NOMO-1 (cell line): ENCODE measurements around the gene SELENBP1.
"Not testable (repeated sequence)": the region's sequence is repeated elsewhere in the genome, so short reads cannot be mapped to it uniquely, and the experiment has no call there.

Experiments used
- DNase-seq, 2 experiments: peaks; one replicate each; lab custom pipeline; 2025; ENCODE audit not compliant: unreplicated experiment in 2 of 2; lab: John Stamatoyannopoulos, UW

Gene SELENBP1

DNA sequence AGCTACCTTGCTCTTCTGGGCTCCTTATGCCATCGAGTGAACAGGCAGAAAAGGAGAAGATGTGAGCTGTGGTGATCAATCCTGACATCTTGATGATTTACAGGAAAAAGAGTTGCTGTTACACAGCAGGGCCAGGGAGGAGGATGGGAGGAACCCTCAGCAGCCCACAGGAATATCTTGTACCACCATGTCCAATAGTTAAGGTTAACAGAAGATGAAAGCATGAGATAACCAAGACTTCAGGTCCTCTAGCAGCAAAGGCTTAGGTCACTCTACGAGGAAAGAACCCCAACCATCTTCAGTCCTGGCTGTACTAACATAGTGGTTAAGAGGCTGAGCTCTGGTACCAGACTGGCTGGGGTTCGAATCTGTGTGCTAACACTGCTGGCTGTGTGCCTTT, 12.1 kb upstream of the SELENBP1 start:
- no peak for DNase-seq

DNA sequence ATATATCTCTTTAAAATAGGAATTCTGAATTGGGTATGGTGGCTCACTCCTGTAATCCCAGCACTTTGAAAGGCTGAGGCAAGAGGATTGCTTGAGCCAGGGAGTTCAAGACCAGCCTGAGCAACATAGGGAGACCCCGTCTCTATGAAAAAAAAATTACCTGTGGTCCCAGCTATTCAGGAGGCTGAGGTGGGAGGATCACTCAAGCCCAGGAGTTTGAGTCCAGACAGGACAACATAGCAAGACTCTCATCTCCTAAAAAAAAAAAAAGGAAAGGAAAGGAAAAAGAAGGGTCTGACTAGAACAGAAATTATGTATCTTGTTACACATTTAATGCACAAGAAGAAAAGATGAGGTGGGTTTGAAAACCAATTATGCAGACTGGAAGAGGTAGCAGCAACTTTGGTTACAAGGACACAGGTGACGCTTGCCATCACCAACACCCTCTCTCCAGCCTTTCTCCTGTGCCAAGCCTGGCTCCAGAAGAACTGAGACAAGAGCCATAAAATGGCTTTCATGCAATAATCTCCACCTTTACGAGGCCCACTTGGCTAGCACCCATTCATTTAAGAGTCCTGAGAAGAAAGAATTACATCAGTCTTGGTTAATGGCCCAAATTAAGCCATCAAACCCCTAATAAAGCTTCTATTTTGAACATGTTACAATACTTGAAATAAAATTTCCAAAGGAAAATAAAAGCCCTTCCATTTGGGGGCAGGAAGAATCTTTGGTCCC, 4.8 kb upstream of the SELENBP1 start:
- no peak for DNase-seq

DNA sequence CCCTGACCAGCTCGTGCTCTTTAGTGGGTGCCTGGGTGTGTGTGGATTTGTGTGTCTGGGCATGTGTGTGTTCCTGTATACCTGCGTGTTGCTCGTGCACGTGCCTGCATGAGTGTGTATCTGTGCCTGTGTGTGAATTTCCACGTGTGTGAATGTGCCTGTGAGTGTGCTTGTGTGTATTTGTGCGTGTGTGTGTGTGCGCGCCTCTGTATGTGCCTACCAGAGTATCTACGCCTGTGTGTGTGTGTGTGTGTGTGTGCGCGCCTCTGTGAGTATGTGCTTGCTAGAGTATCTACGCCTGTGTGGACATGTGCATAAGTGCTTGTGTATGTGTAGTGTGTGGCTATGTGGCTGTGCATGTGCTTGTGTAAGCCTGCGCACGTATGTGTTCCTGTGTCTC, 691 bp upstream of the SELENBP1 start:
- no peak for DNase-seq

DNA sequence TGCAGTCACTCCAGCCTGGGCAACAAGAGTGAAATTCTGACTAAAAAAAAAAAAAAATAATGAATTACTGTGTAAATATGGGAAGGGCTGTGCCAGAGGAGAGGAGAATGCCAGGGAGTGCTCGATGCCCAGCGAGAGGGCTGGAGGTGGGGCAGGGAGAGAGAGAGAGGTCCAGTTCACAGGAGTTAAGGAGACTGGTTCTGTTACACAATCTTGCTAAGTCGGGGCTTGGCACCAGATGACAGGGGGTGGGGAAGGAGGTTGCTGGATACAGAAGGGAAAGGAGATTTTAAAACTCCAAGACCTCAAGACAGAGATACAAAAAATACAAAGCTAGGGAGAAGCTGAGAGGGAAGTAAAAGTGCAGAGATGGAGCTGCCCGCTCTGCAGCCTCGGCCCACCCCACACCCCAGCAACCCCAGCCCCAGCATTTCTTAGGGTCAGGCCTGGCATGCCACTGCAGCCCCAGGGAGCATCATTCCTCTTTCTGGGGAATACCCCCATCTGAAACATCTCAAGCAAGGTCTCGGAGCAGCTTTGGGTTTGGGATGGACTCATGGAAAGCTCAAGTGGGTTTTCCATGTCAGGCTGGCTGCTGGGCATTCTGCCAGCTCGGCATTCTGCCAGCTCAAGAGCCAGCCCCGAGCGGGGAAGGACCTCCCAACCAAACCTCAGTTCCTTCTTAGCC, 991 bp downstream of the SELENBP1 start:
- DNase-seq = no peak

DNA sequence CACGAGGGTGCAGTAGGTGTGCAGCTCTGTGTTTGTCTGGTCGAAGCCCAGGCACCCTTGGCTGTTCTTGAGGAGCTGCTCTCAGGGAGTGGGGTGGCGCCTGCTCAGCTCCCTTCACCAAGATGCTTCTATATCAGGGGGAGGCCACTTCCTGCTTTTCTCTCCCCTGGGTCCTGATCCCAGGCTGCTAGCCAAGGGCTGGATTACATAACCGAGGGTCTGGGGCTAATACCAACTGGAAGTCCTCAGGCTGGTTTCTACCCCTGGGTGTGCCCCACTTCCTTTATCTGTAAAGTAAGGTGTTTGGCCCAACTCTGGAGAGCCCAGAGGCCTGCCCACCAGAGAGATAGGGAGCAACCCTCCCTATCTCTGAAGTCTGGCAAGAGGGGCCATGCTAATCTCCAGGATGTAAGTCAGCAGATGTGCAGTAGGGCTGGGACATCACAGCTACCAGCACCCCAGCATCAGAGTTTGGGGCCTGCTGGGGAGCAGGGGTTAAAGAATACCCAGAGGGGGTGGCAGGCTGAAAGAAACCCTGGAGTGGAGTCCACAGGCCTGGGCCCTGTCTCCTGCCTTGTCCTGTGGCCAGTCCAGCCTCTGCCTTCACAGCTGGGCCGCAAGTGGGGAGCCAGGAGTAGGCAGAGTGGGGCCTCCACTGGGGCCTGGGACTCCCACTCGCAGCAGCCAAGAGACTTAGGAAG, 2.1 kb downstream of the SELENBP1 start:
- DNase-seq = peak; percentile 17 to 48

DNA sequence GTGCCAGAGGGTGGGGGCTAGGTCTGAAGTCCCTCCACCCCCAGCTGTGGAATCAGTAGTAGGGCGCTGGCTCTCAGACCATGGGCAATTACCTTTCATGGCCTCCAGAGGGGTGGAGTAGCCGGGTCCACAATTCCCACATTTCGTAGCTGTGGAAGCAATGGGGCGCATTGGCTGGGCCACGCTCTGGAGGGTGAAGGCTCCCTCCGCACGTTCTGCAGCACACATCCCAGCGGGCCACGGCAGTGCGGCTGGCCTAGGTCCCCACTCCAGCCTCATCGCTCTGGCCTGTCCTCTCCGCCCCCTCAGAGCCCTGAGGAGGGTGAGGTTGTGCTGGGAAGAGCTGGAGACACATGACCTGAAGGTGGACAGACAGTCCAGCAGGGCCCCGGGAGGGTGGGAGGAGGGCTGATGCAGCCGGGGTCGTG, 2.9 kb downstream of the SELENBP1 start:
- DNase-seq = no peak

DNA sequence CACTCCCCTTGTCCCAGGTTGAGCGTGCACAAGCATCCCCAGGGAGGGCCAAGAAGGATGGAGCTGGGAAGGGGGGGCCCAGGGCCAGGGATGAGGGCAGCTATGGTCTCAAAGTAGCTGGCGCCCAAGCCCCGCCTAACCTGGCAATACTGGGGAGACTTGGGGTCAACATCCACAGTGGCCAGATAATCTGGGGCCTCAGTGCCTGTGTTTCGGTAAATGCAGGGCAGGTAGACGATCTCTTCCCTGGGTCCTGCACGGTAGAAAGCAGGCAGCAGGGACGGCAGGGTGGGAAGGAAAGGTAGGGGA, 3.2 kb downstream of the SELENBP1 start:
- DNase-seq = no peak

DNA sequence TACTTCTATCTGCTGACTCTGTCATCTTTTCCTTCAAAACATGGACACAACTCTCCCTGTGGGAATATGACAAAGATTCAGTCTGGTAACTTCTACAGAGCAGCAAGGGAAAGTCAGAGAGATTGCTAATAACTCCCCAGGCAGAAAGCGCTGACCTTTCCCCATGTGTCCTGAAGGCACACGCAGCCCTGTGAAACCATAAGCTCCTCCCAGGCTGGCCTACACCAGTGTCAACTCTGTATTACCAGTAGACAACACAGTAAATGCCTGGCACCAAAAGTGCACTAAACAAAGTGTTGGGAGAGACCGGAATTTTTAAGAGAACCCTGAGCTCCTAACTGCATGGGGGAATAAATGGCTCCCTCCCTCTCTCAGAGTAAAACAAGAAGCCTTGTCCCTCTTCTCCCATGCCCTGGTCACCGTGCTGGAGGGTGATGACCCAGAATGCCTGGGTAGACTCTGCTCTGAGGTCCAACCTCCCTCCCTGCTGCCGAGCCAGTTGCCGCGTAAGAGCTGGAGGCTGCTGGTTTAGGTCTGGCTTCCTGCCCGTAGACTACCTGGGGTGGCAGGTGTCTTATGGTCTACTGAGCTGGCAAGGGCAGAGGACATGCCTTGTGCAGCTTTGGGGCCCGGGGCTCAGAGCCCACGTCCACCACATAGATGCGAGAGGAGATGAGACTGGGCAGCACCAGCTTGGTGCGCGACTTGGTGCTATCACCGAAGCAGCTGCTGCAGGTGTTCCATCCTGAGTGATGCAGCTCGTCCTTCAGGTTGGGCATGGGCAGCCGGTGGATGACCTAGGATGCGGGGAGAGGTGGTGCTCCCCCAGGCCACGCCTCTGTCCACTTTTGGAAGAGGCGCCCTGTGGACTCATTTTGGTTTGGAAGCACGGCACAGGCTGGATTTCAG, 3.9 kb downstream of the SELENBP1 start:
- DNase-seq = no peak

DNA sequence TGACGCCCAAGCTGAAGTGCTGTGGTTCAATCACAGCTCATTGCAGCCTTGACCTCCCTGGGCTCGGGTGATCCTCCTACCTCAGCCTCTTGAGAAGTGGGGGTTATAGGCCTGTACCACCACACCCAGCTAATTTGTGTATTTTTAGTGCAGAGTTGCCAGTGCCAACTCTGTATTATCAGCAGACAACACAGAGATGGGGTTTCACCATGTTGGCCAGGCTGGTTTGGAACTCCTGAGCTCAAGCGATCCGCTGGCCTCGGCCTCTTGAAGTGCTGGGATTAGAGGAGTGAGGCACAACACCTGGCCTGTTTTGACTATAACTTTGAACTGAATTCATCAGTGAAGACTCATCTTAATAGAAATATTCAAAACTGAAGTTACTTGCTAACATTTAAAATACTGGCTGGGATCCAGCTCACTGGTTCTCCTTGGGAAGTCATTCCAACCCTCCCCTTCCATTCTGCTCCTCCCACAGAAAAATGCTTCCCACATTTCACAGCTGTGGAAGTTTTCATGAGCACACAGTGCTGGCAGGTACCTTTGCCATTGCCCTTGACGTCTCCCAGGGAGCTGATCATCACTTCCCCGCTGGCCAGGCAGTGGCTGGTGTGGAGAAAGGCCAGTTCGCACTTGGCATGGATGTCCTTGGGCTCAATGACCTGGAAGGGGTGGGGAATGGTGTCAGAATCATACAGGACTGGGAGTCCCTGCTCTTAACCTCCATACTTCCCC, 4.7 kb downstream of the SELENBP1 start:
- DNase-seq = no peak

DNA sequence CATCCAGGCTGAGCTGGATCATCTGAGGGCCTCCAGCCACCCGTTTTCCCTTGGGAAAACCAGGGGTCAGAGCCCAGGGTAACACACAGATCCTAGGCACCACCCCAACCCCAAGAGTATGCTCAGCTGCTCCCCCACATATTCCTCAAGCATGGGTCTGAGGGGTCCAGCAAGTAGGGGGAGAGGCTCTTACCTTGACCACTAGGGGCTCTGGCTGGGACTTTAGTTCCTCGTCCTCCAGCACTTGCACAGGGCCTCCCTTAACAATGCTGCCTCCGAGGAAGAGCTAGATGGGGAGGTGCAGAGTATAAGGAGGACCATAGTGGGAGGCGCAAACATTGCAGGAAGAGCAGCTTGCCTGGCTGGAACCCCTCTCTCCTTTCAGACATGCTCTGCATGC, 7.5 kb downstream of the SELENBP1 start:
- DNase-seq = no peak

DNA sequence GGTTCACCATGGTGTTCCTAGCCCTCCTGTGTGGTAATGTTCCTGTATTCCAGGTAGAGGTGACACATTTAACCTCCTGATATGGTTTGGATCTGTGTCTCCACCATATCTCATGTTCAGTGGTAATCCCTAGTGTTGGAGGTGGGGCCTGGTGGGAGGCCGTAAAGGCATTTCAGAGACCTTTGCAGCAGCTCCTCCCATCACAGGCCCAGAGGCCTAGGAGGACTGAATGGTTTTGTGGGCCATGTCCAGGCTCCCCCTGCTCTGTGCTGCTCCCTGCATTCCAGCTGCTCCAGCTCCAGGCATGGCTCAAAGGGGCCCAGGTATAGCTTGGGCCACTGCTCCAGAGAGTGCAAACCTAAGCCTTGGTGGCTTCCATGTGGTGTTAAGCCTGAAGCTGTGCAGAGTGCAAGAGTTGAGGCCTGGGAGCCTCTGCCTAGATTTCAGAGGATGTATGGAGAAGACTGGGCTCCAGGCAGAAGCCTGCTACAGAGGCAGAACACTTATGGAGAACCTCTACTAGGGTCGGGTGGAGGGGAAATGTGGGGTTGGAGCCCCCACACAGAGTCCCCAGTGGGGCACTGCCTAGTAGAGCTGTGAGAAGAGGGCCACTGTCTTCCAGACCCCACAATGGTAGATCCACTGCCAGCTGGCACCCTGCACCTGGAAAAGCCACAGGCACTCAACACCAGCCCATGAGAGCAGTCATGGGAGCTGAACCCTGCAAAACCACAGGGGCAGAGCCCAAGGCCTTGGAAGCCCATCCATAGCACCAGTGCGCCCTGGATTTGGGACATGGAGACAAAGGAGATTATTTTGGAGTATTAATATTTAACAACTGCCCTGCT, 10.0 kb downstream of the SELENBP1 start:
- DNase-seq = no peak

DNA sequence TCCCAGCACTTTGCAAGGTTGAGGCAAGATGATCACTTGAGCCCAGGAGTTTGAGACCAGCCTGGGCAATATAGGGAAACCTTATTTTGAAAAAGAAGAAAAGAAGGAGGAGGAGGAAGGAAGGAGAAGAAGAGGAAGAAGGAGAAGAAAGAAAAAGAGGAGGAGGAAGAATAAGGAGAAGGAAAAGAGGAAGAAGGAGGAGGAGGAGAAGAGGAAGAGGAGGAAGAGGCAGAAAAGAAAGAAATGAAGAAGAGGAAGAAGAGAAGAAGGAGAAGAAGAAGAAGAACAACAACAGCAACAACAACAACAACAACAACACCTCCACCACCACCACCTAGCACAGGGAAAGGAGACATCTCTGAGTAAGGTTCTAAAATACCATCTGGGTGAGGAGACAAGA, 10.6 kb downstream of the SELENBP1 start:
- no peak for DNase-seq

DNA sequence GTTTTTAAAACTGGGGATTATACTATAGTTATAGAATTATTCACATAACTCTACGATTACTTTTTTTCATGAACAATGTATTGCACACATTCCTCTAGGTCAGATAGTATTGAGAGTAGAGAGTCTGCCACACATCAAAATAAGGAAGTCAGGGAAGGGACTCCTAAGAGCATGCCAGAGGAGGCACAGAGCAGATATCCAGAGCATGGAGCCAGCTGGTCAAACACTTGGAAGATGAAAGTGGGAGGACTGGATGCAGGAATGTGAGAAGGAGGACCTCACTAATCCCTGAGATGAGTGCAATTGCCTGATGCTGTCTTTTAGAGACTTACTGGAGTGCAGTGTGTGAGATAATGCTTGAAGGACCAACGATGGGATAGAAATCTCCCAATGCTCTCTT, 15.8 kb downstream of the SELENBP1 start:
- DNase-seq = no peak

DNA sequence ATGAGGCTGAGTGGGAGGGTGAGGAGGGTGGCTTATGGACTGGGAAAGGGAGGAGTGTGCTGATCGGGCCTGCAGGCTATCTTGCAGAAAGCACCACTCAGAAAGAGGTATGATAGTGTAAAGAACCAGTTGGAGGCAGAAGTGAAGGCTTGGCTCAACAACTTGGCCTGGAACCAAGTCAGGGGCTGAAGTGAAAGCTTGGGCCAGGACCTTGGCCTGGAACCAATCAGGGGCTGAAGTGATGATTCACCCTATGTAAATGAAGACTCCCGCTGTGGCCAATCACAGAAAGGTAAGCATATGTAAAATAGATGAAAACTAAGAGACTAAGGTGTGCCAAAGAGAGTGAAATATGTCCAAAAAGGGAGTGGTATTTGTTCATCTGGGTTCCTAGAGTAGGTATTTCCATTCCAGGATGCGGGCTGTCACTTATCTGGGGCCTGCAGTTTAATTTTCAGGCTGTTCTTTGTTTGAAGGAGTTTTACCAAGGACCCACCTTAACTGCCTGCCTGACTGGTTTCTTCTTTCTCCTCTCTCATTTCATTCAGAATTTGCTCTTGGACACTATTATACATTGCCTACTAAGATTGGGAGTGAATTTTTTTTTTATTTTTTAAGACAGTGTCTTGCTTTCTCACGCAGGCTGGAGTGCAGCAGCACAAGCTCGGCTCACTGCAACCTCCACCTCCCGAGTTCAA, 20.3 kb downstream of the SELENBP1 start:
- peak in 1 of 2 experiments; percentile 13 for DNase-seq

DNA sequence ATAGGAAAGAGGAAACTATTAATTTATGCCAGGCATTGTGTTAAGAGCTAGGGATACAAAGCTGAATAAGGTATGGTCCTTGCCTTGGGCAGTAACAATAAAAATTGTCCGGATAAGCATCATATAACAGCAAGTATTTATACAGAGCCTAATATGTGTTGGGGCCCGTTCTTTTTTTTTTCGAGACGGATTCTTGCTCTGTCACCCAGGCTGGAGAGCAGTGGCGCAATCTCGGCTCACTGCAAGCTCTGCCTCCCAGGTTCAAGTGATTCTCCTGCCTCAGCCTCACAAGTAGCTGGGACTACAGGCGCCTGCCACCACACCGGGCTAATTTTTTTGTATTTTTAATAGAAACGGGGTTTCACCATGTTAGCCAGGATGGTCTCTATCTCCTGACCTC, 22.2 kb downstream of the SELENBP1 start:
- DNase-seq = not testable (repeated sequence)

DNA sequence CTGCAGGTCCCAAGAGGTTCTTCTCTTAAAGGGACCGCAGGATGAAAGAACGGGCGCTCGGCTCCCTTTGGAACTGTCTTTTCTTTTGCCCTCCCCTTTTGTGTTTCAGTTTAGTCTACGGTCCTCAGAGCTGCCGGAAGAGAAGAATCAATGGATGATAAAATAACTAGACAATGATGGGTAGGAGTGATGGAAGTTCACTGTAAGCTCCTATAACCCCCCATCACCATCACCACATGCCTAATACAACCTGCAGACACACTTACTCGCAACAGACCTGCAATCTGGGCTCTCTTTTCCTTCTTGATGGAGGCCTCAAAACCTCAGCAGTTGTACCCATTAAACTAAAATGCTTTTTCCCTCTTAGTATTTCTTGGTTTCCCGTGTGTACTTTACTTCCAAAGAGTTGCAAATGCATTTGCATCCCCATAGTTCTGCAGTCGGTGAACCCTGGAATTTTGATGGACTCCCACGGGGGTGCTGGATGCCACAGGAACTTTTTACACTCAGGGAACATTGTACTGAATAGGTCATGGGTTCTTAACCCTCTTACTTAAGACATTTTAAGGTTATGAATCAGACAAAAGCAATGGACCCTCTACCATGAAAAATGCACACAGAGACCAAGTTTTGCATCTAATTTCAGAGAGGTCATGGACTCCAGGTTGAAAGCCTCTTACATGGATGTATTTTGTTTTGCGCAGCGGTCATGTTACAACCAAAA, 24.8 kb downstream of the SELENBP1 start:
- DNase-seq = no peak

DNA sequence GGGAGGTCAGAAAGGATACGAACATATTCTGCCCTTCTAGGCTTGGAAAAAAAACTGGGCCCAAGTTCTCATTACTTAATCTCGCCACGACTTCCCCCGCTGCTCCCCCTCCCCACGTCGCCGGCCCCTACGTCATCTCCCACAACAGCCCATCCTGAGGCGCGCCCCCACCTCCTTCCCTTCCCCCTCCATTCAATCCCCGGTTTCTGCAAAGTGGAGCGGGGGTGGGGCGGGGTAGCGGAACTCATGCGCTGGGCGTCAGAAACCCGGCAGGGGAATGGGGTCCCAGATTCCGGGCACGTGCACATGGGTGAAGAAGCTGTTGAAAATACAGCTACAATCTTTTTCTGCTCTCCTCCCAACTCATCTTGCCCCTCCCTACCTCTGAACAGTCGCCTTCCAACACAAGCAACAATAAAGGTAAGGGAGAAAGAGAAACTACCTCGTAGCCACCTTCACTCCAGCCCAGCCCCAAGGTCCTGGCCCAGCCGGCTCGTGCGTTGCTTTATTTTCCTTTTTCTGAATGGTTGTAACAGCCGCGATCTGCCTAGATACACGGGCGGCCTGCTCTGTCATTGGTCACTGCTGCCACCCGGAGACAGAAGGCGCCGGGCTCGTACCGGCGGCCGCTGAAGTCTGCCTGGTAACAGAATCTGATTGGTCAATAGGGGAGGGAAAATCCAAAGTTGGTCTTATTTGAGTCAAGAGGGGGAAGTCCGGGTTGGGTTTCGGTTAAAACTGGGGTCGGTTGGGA, 25.6 kb downstream of the SELENBP1 start, which contains the start of gene RFX5:
Gene RFX5 (minus strand): TSS at position 484 of the 754 bp plus-strand sequence. CDS start 932 bp downstream, outside the sequence.
- DNase-seq = peak; percentile 98 to 99
